Ramos (cell line): ENCODE results near the gene MDM4.

ENCODE experiments used
- in situ Hi-C: fragments of 300-500 bp; cut with MboI; formaldehyde crosslinking; loops from one replicate; pipeline ENCODE4 v1.14.3; 2022; ENCODE audit warnings: low sequenced_read_pairs; ENCODE audit not compliant: unreplicated experiment

MDM4 gene

DNA sequence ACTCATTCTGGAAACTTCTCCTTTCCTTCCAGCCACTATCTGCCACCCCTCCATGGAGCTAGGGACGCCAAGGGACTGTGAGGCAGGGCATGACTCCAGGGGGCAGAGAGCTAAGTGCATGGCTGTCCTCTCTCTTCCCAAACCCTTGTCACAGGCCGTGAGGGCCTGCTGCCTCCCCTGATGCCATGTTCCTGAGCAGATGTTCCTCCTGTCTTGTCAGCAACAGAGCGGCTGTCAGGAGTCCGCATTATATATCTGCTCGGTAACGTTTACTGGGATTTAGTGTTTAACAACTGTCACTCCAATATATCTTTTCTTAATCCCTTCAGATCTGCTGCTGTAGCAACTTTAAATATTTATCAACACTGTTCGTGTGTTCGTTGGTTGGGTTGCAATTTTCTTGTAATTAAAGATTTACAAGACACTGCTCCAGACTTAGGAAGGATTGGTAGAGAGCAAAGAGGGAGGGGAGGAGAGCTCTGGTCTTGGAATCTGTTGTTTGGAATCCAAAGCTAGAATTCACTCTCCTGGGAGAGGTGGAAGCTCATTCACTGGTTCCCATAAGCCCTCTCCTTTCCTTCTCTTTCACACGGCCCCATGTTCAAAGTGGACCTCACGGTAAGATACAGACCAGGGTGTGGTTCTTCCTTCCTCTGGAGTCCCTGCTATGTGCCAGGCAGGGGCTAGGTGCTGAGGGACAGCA lies 76.2 kb downstream of the MDM4 start:
- in situ Hi-C loops, result no loop called here

DNA sequence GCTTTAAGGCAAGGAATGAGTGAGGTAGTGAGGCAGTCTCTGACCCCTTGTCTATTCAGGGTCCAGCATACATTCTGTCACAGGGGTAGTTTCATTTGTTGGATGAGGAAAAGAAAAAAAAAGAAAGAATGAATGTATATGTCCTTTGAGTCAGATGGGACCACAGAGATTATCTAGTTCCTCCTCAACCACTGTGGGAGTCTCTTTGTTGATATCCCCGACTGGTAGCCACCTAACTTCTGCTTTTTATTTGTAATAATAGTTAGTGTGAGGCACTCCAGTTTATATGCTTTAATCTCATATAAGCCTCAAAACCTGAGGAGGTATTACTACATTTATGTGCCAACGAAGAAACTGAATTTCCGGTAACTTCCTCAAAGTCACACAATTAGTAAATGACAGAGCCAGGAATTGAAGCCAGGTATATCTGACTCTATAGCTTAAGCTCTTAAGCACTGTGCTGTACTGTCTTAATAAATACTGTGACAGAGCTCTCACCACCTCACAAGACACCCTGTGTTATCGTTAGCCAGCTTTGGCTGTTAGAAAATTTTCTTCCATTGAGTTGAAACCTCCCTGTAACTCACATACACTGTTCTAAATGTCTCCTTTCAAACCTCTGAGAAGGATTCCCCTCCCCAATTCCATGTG lies 82.2 kb downstream of the MDM4 start:
- in situ Hi-C loops, result no loop called here

DNA sequence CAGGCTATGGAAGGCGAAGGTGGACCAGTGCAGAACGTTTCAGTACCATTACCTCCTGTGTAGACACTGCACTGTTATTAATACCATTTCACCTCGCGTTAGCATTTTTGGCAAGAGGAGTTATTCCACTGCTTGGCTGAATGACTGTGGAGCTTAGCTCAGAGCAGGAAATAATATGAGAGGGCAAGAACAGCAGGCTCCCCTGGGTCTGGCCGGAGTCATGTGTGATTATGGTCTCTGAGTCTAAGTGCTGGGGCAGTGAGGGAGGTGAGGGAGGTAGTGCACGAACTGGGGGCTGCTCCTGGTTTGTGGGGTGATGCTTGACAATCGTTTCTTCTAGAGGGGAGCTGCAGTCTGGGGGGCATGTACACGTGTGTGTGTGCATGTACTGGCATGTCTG lies 82.9 kb downstream of the MDM4 start:
- in situ Hi-C loops, result no loop called here

DNA sequence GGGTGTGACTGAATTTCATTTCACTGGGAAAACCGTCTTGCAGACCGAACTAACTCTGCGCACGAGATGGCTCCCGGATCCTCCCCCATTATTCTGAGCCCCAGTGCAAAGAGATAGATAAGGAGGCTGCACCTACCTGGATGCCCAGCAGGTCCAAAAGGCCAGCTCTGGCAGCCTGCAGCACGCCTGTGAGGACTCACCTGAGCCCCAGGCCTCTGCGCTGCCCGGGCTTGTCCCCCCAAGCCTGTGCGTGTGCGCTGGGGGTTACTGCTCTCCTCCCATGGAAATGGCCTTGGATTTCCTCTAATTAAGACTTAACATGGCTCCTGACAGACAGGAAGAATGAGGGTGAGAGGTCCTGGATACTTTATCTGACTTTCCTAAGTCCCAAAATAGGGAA lies 83.4 kb downstream of the MDM4 start:
- in situ Hi-C loops, result no loop called here

DNA sequence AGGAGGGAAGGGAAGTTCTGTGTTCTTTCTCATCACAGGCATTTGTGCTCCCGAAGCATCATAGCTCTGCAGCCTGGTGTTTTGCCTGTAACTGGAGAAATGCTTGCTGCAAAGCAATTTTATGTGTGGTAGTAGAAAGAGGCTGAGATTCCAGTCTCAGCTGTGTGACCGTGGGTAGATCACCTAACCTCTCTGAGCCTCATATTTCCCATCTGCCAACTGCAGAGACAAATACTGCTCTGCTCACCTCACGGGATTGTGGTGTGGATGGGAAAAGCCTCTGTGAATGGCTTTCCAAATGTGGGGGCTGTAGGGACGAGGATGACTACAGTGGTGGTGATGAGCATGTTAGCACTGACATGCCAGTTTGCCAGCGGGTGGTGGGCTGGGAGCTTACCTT lies 84.0 kb downstream of the MDM4 start:
- in situ Hi-C loops, result no loop called here

DNA sequence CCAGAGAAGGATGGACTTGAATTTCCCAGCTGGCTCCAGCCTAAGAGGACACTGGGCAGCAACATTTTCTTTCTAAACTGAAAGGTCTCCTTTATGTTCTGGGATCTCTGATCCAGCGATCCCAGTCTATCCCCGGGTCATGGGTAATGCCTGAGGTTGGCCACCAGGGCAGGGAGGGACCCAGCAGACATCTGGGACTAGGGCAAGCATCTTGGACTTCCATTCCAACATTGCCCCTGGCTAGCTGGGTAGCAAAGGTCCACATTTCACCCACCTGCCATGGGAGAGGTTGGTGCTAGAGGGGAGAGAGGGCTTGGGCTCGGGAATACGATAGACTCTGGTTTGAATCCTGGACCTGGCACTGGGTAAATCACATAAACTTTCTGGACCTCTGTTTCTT lies 84.8 kb downstream of the MDM4 start:
- in situ Hi-C loops, result no loop called here

DNA sequence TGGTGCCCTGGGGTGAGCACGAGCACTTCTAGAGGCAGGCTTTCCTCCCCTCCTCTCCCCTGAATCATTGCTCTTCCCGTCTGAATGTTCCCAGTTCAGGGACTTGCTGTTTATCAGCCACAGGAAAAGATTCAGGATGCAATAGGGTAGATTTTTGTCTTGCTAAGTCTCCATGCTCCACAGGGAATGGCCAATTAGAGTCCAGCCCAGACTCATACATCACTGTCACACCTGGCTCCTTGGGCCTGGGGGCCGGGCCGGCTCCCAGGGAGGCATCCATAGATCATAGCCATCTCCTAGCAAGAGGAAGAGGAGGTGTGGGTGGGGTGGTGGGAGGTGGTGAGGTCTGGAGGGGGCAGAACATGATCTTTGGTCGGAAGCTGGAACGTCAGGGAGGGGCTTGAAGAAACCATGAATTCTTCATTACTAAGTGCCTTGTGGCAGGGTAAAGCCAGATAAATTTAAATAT lies 85.9 kb downstream of the MDM4 start:
- in situ Hi-C loops, result no loop called here

DNA sequence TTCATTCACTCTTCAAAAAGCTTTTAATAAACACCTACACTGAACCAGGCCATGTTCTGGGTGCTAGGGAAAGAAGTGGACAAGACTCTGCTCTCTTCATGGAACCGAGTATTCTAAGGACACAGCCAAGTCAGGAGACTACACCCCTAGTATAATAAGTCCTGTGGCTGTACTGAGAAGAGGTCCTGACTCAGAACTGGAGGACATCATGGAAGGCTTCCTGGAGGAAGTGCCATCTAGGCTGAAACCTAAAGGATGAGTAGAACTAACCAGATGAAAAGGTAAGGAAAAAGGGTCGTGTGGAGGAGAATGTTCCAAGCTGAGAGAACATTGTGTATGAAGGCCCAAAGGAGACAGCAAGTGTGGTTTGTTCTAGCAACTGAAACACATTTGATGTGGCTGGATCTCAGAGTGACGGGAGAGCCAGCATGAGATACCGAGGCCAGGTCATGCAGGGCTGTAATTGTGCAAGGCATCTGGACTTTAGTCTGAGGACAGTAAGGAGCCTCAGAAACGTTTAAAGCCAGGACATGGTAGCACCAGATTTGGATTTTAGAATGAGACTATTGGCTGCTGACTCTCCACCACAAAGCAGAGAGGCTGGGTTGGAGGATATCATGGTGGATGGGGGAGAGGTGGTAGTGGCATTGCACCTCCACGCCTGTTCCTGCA lies 86.8 kb downstream of the MDM4 start:
- in situ Hi-C loops, result no loop called here

DNA sequence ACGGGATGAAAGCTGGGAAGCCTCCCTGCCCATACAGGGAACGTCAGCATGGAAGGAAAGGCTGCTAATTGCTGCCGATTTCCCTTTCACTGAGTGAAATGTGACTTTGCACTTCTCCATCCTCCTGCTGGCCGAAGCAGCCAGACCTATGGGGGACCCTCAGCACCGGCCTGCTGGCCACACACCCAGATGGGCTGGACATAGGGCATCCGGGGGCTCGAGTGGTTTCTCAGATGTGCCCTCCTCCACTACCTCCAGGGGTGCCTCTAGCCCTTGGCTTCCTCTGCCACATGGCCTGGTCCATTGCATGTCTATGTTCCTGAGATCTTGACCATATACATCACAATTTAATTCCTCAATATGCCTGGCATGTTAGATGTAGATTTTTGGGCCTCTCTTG lies 89.6 kb downstream of the MDM4 start:
- in situ Hi-C loops, result no loop called here
